HCT116 (cell line): ENCODE results near the gene ST6GALNAC4.

Experiments used
- CTCF ChIP-seq, 3 experiments: fragments of 200-600 bp in 1 of 3; sonication (generic) in 1 of 3; IDR thresholded peaks in 2 of 3; conservative IDR thresholded peaks in 1 of 3; 2 replicates each; pipeline ENCODE4 v1.5.1; 2012 to 2017; ENCODE audit warnings: low read depth in 2 of 3, low read length in 2 of 3, antibody characterized with exemption in 1 of 3, borderline replicate concordance in 1 of 3, control low read depth in 1 of 3, mild to moderate bottlenecking in 1 of 3, mixed read lengths in 1 of 3, mixed run types in 1 of 3, moderate library complexity in 1 of 3; ENCODE audit not compliant: insufficient read depth in 1 of 3
- POLR2A ChIP-seq: IDR thresholded peaks from 2 replicates; pipeline ENCODE4 v1.7.0; 2011; ENCODE audit warnings: borderline replicate concordance; ENCODE audit not compliant: insufficient read depth, insufficient read length; ENCODE audit errors: extremely low read depth

- TF ChIP-seq POLR2A (no peak), CTCF (IDR thresholded peaks at IDR 0.05 in 2 of 3, conservative IDR thresholded peaks at IDR 0.05 in 1 of 3; ENCODE audit: borderline replicate concordance in 1 of 3, insufficient read depth in 1 of 3, low read depth in 2 of 3, low read length in 2 of 3) (no peak)
Observed at GRCh38 chr9:127905004-127905728, 11.7 kb downstream of the ST6GALNAC4 start.
